ENCODE measurements around the gene TIMM23B. TPM values are rescaled to one million over a fixed set of nuclear protein-coding genes. Genes with fewer than 3 reads are reported as not detected.
"Not testable (repeated sequence)": the region's sequence is repeated elsewhere in the genome, so short reads cannot be mapped to it uniquely, and the experiment has no call there.

The TIMM23B gene
- total RNA-seq, 1 experiment from 2014 or later: 24.2 TPM

DNA sequence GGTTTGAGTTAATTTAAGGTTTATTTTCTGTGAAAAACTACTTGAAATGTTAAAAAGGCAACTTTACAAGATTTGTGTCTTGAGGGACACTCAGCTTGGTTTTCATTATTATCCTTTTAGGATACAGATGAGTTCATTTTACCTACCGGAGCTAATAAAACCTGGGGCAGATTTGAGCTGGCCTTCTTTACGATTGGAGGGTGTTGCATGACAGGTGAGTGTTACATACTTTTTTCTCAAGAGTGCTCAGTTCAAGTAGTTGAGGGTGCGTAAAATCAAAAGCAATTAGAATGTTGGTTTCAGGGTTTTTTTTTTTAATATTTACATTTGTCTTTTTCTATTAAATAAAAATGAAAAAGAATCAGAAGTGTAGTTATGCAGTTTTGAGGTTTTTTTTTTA lies 10.2 kb downstream of the TIMM23B start:
- not testable (repeated sequence) for H3K23me2 ChIP-seq (ENCODE audit: insufficient read length, low read depth, low read length, poor library complexity, severe bottlenecking); H3T11ph ChIP-seq (ENCODE audit: low read length); H2AK5ac ChIP-seq (ENCODE audit: insufficient read length, low read length); H2BK5ac ChIP-seq (ENCODE audit: insufficient read length, low read length); DNase-seq; H3K79me1 ChIP-seq (ENCODE audit: insufficient read depth, low read depth, low read length, poor library complexity, severe bottlenecking); H4K91ac ChIP-seq (ENCODE audit: insufficient read length, low read depth, low read length); H3K4me3 Mint-ChIP-seq; H3K4me1 ChIP-seq (ENCODE audit: insufficient read depth, low read length); H4K20me1 ChIP-seq (ENCODE audit: control insufficient read depth, insufficient read depth, insufficient read length); H2AFZ ChIP-seq (ENCODE audit: low read length); H3K23ac ChIP-seq (ENCODE audit: insufficient read length, low read depth, low read length); H2BK12ac ChIP-seq (ENCODE audit: insufficient read length, low read depth, low read length); H2BK120ac ChIP-seq (ENCODE audit: low read depth, low read length, poor library complexity, severe bottlenecking); H3K56ac ChIP-seq (ENCODE audit: insufficient read length, low read depth, low read length); H3K18ac ChIP-seq (ENCODE audit: insufficient read length, low read depth, low read length); H3K4me2 ChIP-seq (ENCODE audit: insufficient read depth, insufficient read length, low read length); H3K27ac Mint-ChIP-seq; H3K27ac ChIP-seq (ENCODE audit: insufficient read length, low read depth, low read length); H3K9me3 Mint-ChIP-seq; H3K9ac ChIP-seq (ENCODE audit: extremely low read depth, insufficient read length, low read length); H3K14ac ChIP-seq (ENCODE audit: insufficient read depth, low read length); H3K27me3 Mint-ChIP-seq (ENCODE audit: low read depth); H2BK20ac ChIP-seq (ENCODE audit: low read depth, low read length, poor library complexity, severe bottlenecking); H3K79me2 ChIP-seq (ENCODE audit: insufficient read depth, low read length); H2BK15ac ChIP-seq (ENCODE audit: low read depth, low read length); H3K4ac ChIP-seq (ENCODE audit: low read depth, low read length); H3K4me1 Mint-ChIP-seq; H4K8ac ChIP-seq (replicated peaks; ENCODE audit: insufficient read length, low read depth, low read length); H3K27me3 ChIP-seq (ENCODE audit: insufficient read depth, low read length); H3K9me3 ChIP-seq (ENCODE audit: control insufficient read depth, low read depth, low read length); H4K5ac ChIP-seq (ENCODE audit: insufficient read length, low read depth, low read length)
- H3K36me3 Mint-ChIP-seq (ENCODE audit: insufficient read depth in 1 of 3, low read depth in 3 of 3): peaks cover under 1 to 20% (median 14%) of the 10 kb centered on the region in 3 experiments; a peak in 4 of 7 replicates
- no CpG with 5 or more reads among the region's 3 CpGs for WGBS (ENCODE audit: extremely low coverage, insufficient read length, low lambda C conversion rate)

DNA sequence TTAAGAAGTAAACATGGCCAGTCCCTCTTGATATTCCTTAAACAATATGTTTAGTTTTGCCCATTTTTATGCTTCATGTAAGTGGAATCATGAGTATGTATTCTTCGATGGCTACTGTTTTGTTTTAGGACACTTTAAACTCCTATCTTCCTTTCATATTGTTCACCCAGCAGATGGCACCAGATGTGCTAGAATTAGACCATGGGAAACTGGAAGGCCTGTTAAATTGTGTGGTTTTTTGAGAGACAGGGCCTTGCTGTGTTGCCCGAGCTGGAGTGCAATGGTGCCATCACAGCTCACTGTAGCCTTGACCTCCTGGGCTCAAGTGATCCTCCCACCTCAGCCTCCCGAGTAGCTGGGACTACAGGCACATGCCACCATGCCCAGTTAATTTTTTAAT lies 11.3 kb downstream of the TIMM23B start:
- not testable (repeated sequence) for H3K27me3 Mint-ChIP-seq (ENCODE audit: low read depth); H3K9me3 ChIP-seq (ENCODE audit: control insufficient read depth, low read depth, low read length); H3K4ac ChIP-seq (ENCODE audit: low read depth, low read length); H3K27me3 ChIP-seq (ENCODE audit: insufficient read depth, low read length); H2AFZ ChIP-seq (ENCODE audit: low read length); H4K20me1 ChIP-seq (ENCODE audit: control insufficient read depth, insufficient read depth, insufficient read length); H3K4me1 Mint-ChIP-seq; H2BK12ac ChIP-seq (ENCODE audit: insufficient read length, low read depth, low read length); H3K79me1 ChIP-seq (ENCODE audit: insufficient read depth, low read depth, low read length, poor library complexity, severe bottlenecking); H3K4me1 ChIP-seq (ENCODE audit: insufficient read depth, low read length); H3K79me2 ChIP-seq (ENCODE audit: insufficient read depth, low read length); H2BK120ac ChIP-seq (ENCODE audit: low read depth, low read length, poor library complexity, severe bottlenecking); H2BK15ac ChIP-seq (ENCODE audit: low read depth, low read length); H3K9me3 Mint-ChIP-seq; H3K56ac ChIP-seq (ENCODE audit: insufficient read length, low read depth, low read length); H3K27ac Mint-ChIP-seq; H3T11ph ChIP-seq (ENCODE audit: low read length); H3K4me3 Mint-ChIP-seq; H2BK5ac ChIP-seq (ENCODE audit: insufficient read length, low read length); H3K18ac ChIP-seq (ENCODE audit: insufficient read length, low read depth, low read length); DNase-seq; H4K8ac ChIP-seq (replicated peaks; ENCODE audit: insufficient read length, low read depth, low read length); H3K27ac ChIP-seq (ENCODE audit: insufficient read length, low read depth, low read length); H3K14ac ChIP-seq (ENCODE audit: insufficient read depth, low read length); H3K4me2 ChIP-seq (ENCODE audit: insufficient read depth, insufficient read length, low read length); H3K23me2 ChIP-seq (ENCODE audit: insufficient read length, low read depth, low read length, poor library complexity, severe bottlenecking); H2BK20ac ChIP-seq (ENCODE audit: low read depth, low read length, poor library complexity, severe bottlenecking); H2AK5ac ChIP-seq (ENCODE audit: insufficient read length, low read length); H4K5ac ChIP-seq (ENCODE audit: insufficient read length, low read depth, low read length); H3K9ac ChIP-seq (ENCODE audit: extremely low read depth, insufficient read length, low read length); H4K91ac ChIP-seq (ENCODE audit: insufficient read length, low read depth, low read length); H3K23ac ChIP-seq (ENCODE audit: insufficient read length, low read depth, low read length)
- no CpG with 5 or more reads among the region's 3 CpGs for WGBS (ENCODE audit: extremely low coverage, insufficient read length, low lambda C conversion rate)
- H3K36me3 Mint-ChIP-seq (ENCODE audit: insufficient read depth in 1 of 3, low read depth in 3 of 3): peaks cover 2 to 23% (median 19%) of the 10 kb centered on the region in 3 experiments; a peak in 4 of 7 replicates

All from H9 (cell line).